DOHH2 (cell line): ENCODE results near the gene NR1H2.

ENCODE experiments used
- EZH2phosphoT487 ChIP-seq: fragments of 200-600 bp; sonication (generic); IDR thresholded peaks from 2 replicates; pipeline ENCODE4 v1.6.1; 2017; ENCODE audit warnings: borderline replicate concordance, mild to moderate bottlenecking, antibody characterized with exemption, low read length, moderate library complexity, mixed read lengths
- TF ChIP-seq, protein P1 (sequence below): fragments of 200-600 bp; sonication (generic); IDR thresholded peaks from one replicate; pipeline ENCODE4 v1.5.1; 2014; ENCODE audit warnings: antibody characterized with exemption, mild to moderate bottlenecking, low read depth, low read length; ENCODE audit not compliant: poor library complexity, severe bottlenecking

DNA sequence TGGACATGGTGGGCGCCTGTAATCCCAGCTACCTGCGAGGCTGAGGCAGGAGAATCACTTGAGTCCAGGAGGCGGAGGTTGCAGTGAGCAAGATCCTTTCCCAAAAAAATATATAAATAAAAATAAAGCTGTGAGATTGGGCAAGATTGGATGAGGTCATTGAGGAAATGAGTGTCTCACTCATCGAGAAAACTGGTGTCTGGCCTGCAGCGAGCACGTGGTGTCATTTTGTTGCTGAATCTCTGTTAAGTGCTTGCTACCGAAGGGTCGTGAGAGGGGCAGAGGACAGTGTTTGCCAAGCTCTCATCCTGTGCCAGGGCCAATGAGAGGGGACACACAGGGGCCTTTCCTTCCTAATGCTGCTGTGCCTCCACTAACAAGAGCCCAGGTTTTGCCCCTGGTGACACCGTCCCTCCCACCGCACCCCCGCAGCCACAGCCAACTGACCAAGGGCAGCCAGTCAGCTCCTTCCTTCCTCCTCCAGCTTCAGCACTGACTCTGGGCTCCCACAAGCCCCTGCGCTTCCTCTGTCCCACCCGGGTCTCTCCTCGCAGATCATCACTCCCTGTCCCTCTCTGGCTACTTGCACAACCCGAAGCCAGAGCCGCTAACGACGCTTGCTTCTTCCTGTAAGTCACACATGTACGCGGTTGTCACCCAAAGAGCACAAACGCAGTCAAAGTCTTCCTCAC is 11.1 kb downstream of the NR1H2 start:
- TF ChIP-seq, protein P1, sequence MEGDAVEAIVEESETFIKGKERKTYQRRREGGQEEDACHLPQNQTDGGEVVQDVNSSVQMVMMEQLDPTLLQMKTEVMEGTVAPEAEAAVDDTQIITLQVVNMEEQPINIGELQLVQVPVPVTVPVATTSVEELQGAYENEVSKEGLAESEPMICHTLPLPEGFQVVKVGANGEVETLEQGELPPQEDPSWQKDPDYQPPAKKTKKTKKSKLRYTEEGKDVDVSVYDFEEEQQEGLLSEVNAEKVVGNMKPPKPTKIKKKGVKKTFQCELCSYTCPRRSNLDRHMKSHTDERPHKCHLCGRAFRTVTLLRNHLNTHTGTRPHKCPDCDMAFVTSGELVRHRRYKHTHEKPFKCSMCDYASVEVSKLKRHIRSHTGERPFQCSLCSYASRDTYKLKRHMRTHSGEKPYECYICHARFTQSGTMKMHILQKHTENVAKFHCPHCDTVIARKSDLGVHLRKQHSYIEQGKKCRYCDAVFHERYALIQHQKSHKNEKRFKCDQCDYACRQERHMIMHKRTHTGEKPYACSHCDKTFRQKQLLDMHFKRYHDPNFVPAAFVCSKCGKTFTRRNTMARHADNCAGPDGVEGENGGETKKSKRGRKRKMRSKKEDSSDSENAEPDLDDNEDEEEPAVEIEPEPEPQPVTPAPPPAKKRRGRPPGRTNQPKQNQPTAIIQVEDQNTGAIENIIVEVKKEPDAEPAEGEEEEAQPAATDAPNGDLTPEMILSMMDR: no peak
- no peak for TF ChIP-seq EZH2phosphoT487
